ENCODE data around the gene SCUBE1.

Gene SCUBE1

DNA sequence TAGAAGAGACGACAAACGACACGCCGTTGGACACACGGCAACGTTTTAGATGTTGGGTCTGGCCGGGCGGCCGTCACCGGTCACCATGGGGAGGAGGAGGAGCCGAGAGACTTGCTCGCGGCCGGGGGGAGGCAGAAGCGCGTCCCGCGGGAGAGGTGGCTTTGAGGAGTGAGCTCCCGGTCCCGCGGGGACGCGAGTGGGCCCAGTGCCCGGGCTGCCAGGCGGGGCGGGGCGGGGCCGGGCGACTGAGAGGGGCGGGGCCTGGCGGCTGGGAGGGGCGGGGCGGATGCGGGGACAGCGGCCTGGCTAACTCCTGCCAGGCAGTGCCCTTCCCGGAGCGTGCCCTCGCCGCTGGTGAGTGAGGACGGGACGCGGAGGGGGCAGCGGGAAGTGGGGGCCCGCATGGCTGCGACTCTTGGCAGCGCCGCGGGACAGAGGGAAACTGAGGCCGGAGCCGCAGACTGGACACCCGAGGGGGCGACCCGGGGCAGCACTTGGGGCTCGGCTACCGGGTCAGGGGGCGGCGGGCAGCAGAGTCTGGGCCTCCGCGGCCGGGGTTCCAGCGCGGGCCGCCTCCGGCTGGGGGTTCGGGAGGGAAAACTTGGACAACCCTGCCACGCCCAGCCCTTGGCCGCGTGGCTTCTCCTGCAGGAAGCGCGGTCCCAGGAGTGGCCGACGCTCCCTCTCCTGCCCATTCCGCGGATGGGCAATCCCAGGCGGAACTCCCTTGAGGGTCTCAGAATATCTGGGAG is 191.7 kb downstream of the SCUBE1 start, which contains the start of gene TSPO:
TSPO (plus strand) TSS at position 309 of the 752 bp plus-strand sequence. CDS start 7,680 bp downstream, outside the sequence.
- peak; percentile 56 for DNase-seq

DNA sequence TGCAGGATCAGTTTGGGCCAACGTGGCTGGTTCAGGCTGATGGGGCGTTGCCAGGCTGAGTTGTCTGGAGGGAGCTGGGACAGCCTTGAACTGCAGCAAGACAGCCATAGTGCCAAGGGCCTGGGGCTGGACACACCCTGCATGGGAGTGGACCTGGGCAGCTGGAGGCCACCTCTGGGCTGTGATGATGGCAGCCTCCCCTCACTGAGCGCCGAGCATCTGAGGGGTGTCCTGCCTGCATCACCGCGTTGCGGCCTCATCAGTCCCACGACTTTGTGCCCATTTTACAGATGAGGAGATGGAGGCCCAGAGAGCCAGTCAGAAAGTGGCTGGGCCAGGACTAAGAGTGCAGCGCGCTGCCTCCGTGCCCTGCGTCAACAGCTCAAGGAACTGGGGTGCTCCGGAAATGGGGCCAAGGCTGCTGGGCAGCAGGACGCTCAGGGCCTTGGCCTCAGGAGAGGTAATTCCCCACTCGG is 192.4 kb downstream of the SCUBE1 start:
- DNase-seq: no peak

DNA sequence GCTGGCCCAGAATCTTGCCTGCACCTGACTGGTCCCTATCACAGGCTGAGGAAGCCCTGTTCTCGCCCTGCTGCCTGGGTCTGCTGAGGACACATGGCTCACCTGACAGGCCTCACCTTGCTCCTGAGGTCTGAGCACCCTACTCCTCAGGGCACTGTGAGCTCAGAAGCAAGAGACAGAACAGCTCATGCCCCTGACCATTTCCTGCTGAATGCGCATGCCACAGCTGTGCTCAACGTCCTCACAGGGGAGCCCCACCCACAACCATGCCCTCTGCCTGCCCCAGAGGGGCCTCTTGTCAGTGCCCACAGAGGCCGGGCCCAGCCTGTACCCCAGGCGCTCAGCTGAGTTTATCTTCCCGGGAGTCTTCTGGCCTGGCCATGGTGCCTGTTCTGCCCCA is 194.6 kb downstream of the SCUBE1 start:
- no peak for DNase-seq

DNA sequence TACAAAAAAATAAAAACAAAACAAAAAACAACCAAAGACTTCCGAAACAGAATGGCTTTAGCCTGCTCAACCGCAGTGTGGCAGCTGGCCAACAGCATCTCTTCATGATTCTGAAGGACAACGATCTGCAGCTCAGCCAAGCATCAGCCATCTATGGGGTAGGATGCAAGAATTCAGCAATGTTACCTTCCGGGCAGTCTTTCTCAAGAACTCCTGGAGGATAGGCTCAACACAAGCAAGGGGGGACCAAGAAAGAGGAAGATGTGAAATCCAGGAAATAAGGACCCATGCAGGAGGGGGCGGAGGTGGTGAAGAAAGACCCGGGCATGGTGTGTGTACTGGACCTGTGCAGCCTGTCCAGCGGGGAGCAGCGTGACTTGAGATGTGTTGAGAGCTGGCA is 195.4 kb downstream of the SCUBE1 start:
- no peak for DNase-seq

Data from T1000 (cell line).